NCI-H510A treated with DMSO at 0.1 percent for 48 hours (cell line): Measurements from ENCODE around the gene CRLF1.
"Not testable (repeated sequence)": the region's sequence is repeated elsewhere in the genome, so short reads cannot be mapped to it uniquely, and the experiment has no call there.

Experiments
- DNase-seq: peaks from one replicate; lab custom pipeline; 2025; lab: John Stamatoyannopoulos, UW

The CRLF1 gene

DNA sequence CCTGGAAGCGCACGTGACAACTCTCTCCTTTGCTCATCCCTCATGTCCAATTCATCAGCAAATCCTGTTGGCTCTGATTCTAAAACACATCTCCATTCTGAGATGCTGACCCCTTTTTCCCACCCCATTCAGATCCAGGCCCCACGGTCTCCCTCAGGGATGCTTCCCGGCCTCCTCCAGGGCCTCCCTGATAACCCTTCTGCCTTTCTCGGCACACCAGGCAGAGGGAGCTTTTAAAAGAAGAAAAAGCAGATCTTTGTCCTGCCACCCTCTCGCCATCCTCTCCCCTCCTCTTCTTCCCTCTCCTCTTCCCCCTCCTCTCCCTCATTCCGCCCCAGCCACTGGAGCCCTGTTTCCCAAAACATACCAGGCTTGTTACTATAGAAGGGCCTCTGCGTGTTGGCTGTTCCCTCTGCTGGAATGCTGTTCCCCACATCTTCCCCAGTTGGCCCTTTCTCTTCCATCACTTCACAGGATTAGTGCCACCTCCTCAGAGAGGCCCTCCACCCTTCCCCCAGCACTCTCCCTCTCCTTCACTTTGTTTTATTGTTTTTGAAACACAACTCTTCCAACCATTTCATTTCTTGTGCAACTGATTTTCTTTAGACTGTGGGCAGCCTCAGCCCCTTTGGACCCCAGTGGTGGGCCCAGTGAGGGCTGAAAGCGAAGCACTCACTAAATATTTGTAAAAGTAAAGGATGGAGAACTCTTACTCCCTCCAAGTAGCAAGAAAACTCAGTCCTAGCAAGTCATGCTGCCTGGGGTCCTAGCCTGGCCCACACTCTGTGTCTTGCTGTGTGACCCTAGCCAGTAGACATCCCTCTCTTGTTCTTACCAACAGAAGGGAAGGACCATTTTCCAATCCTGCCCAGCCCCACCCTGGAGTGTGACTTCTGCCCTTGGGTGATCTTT is 2.5 kb upstream of the CRLF1 start:
- no peak for DNase-seq

DNA sequence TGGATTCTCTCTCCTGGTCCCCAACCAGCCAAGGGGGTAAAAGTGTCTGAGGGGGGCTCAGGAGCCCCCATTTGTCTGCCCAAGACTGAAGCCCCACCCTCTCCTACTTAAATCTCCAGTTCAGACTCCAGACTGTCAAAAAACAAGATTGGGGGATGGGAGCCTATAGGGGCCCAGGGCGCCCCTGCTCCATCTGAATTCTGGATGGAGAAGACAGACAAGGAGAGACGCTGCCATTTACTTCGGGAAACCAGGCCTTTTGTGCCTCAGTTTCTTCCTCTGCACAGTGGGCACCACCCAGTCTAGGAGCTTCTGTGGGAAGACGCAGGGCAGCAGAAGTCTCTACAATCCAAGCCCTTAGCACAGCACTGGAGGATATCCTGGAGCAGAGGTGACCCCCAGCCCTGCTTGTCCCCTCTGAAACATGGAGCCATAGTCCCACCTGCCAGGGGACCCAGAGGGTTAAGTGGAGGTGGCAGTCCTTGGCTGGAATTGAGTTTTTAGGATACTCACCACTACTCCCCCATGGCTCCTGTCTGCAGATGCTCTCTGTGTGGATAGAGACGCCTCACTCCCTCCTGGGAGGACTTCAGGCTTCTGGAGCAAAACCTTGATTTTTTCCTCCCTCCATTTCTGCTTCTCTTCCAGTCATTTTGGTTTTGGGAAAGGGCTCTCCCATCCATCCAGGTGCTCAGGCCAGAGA is 1.7 kb upstream of the CRLF1 start:
- DNase-seq, result no peak

DNA sequence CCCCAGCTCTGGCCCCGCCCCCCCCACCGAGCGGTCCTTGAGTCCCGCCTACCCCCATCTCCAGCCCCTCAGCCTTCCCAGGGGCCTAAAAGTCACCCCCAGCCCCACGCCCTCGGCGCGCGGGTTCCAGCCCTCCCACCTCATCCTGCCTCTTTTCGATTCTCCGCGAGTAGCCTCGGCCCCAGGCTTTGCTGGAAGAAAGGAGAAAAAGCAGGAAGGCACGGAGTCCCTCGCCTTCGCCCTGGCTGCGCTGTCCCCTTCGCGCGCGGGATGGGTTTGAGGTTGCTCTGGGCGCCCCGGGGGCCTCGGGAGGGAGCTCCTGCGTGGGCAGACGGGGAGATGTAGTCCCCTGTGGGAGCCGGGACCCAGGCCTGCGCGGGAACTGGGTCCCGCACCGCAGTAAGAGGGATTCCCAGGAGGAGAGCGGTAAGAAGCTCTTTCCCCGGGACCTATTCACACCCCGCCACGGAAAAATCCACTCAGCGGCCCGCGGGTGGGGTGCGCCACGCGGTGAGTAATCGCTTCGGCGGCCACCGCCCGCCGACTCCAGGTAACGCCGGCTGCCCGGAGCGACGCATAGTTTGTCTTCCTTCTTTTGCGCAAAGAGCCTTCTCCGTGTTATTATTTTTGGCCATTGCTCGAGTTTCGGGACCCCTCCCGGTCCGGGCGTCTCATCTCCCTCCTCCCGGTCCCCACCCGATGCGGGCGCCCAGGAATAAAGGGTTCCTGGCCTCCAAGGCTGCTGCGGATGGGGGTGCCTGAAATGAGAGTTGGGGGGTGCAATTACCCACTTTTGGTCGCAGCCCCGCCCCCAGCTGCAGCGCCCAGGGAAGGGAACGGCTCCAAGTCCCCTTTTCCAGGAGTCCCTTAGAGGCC is 865 bp upstream of the CRLF1 start:
- no peak for DNase-seq

DNA sequence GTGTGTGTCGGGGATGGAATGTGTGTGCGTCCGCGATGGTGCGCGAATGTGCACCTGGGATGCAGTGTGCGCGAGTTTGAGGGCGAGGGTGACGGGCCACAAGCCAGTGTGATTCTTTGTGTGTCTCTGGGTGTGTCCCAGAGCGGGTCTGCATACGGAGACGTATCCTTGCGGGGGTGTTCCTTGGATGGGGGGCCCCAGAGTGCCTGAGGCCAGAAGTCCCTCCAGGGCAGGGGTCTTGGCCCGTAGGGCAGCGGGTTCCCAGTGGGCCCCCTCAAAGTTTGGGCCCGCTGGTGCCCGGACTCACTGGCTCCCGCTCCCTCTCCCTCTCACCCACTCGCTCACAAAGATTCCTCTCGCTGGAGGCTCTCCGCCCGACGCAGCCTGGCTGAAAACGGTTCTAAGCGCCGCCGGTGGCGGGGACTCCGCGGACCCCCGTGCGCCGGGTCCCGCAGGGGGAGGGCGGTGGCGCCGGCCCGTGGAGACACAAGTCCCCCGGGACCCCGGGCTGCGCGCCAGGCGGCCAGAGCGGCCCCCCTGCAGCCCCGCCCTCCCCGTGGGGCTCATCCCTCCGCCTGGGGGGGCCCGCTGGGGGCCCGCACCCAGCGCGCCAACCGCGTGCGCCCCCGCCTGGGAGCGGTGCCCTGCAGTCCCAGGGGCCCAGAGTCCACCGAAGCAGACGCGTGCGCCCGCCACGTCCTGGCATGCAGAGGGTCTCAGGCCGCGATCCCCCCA is 886 bp downstream of the CRLF1 start:
- DNase-seq, result no peak

DNA sequence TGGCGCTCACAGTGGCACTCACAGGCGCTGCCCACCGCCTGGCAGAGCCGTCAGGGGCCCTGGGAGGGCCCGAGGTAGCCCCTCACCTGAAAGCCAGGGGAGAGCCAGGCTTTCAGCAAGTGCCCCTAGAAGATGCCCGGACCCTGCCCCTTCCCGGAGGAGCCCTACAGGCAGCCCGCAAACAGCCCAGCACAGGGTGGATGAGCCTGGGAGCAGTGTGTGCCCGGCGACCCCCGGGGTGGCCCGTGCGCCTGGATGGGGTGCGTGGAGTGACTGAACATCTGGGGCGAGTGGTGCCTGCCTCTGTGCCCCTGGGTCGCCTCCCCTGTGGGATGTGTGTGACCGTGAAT is 1.4 kb downstream of the CRLF1 start:
- no peak for DNase-seq

DNA sequence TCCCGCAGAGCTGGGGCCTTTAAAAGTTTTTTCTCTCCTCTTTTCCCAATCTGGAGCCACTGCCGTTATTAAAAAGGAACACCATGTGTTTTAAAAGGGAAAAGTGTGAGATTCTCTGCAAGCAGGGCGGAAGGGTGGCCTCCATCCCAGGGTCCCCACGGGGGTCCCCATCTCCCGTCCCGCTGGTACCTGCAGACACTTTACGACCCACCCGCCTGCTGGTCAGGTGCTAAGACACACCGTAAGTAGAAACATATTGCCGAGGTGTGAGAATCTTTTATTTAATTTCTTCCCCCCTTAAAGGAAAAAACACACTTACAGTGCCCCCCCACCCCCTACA is 1.8 kb downstream of the CRLF1 start:
- no peak for DNase-seq

DNA sequence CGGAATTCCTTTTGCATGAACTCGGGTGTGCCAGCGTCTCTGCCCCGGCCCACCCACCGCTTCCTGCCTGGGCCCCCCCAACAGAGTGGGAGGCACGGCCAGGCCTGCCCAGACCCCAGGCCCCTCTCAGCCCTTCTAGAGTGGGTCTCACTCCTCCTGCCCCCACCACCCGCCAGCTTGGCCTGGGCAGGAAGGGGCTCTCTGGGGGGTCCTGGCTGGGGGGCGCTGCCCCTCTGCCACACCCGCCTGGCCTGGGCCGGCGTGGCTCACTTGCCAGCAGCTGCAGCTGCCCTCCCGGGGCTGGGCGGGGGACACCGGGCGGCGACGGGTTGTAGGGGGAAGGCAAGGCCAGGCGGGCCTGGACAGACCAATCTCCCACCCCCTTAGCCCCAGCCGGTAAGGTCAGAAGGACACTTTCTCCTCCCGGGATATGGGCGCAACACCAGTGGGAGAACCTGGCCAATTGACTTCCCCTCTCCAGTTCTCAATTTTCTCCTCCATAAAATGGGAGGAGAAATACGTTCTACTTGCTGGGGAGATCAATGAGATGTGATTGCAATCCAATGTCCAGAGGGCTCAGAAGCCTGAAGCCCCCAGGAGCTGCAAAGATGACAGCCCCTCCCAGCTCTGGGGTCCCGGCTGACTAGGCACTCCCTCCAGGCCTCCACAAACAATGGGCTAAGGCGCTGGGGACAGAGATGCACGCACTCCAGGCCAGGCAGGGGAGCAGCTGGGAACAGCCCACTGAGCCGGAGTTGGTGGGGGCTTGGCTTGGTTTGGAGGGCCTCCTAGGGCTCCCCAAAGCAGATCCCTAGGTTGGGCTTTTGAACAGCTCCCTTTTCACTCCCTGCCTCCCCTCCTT is 2.4 kb downstream of the CRLF1 start:
- no peak for DNase-seq

DNA sequence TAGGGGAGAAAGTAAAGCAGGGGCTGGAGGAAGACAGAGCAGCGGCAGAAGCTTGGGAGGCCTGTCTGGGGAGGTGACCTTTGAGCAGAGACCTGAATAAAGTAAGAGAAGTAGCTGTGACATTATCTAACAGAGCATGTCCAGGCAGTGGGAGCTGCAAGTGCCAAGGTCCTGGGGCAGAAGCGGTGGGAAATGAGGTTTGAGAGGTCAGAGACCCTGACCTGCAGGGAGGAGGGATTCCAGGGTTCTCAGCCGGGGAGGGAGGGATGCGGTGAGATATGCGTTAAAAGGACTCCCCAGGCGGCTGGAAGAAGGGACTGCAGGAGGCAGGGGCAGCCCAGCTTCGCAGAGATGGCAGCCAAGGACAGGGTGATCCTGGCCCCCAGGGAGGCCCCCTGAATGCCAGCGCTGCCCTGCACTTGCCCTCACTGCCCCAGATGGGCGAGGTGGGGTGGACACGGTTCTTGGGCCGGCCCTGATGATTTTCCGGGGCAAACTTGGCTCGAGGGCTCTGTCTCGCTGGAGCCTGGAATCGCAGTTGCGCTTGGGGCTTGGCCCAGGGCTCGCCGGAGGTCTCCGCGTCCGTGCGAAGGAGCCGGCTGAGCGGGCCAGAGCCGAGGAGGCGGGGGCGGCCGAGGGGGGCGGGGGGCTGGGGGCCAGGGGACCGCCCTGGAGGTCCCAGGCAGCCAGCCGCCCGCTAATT is 3.2 kb downstream of the CRLF1 start:
- DNase-seq, result peak; percentile 13

DNA sequence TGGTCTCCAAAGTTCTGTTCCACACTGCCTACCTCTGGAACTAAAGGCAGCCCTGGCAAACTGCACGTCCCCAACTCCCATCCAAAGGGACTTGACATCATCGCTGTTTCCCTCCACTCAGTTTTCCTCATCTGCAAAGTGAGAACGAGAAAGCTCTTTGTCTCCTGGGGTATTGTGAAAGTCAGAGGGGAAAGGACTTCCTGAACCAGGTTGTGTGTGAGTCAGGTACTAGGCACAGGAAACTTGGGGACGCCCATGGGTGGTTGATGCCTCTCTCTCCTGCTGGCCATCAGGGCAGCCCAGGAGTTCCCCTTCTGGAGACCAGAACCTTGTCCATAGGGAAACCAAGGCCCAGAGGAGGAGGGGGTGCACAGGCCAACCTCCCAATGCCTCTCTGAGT is 4.7 kb downstream of the CRLF1 start:
- no peak for DNase-seq

DNA sequence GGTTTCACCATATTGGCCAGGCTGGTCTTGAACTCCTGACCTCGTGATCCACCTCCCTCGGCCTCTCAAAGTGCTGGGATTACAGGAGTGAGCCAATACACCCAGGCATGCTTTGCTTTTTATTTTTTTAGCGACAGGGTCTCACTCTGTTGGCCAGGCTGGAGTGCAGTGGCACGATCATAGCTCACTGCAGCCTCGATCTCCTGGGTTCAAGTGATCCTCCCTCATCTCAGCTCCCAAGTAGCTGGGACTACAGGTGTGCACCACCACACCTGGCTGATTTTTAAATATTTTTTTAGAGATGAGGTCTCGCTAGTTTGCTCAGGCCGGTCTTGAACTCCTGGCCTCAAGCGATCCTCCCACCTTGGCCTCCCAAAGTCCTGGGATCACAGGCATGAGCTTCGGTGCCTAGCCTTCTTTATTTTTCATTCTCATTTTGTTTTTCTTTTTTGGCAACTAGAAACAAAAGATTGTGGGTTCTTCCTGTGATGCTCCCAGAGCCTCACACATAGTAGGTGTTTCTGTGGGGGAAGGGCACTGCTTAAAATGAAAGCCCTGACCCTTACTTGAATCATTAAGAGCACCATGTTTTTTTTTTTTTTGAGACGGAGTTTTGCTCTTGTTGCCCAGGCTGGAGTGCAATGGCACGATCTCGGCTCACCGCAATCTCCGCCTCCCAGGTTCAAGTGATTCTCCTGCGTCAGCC is 5.8 kb downstream of the CRLF1 start:
- DNase-seq, result not testable (repeated sequence)

DNA sequence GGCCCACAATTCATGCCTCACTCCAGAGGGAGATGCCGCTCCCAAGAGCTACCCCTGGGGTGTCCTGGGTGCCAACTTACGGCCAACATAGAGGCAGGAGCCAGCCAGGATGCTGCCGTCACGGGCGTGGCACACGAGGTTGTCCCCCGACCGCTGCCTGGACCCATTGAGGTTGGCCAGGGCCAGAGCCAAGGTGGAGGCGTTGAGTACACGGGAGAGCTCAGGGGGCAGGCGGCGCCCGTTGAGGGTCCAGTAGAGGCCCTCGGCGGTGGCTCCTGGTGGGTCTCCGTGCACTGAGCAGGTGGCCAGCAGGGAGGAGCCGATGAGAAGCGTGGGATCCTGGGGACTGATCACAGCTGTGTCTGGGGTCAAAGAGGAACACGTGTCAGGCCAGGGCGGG is 7.1 kb downstream of the CRLF1 start:
- DNase-seq, result no peak

DNA sequence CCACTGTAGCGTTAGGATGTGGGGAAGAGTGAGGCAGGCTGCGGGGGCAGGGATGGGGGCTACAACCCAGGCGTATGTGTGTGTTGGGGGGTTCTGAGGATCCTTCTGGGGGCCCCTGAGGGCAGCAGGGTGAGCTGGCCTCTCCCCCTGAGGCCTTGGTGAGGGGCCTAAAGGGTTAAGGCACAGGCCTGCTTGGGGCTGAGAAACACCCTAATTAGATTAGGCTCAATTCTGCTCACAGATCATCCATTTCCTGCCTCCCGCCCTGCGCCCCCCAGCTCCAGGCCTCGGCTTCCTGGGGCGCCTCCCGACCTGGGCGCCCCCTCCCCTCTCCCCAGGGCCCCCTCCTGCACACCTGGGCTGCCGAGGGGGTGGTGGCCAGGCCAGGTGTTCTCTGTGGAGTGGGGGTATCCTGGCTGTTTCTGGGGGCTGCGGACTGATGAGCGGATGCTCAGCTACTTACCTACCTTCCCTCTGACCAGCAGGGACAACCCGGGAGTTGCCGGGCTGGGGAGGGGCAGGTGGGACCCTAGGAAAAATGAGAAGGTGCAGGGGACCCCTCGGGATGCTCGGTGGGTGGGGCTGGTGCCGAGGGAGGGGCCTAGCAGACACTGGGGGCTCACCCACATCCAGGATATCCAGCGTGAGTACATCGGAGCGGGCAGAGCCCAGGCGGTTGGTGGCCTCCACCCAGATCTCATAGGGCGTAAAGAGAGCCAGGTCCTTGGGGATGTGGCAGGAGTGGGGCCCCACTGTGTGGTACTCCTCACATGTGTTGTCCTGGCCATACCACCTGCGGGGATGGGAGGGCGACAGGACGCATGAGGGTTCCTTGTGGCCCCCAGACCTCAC is 8.6 kb downstream of the CRLF1 start:
- DNase-seq, result no peak

DNA sequence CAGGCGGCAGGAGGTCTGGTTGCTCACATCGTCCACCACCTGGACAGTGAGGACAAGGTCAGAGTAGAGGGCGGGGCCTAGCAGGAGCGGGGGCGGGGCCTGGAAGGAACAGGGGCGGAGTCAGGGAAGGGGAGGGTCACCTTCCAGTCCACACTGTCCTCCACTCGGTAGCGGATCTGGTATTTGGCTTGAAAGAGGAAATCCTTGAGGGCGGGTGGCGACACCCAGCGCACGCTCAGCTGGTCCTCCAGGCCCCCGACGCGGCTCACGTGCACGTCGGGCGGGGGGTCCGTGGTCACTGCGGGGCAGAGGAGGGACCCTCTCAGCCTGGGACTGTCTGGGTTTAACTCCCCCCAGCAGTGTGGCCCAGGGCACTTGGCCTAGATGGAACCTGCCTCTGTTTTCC is 9.8 kb downstream of the CRLF1 start:
- DNase-seq, result no peak

DNA sequence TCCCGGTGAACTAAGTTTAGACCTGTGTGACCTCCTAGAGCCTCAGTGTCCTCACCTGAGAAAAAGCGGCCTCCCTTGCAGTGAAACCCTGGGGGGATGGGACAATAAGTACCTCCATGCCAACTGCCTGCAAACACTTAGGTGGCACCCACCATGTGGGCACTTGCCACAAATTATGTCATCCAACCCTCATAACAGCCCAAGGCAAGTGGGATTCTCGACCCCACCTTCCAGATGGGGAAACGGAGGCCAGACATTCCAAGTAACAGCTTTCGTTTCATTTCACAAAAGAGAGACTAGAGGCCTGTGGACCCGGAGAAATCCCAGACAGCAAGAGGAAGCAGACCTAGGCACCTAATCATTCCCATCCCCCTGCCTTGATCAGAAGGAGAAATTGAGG is 11.1 kb downstream of the CRLF1 start:
- DNase-seq, result no peak

DNA sequence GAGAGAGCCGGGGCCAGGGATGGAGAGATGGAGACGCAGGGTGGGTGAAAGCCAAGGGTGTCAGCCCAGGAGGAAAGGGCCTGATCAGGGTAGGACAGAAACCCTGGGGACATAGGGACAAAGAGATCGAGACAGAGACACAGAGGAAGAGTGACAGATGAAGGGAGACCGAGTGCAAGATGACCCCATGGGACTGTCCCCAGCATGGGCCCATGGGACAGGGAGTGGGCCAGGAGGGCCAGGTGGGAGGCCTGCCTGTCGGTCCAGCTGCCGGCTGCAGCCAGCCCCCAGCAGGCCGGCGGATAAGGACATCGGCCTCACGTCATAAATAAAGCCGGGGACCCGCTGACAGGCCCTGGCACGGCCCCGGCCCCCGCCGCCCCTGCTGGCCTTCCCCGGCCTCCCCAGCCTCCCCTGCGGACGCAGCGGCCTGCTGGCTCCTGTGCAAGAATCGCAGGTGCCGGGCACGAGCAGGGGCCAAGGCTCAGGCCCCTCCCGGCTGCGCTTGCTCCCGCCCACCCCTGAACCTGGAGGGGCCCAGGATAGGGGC is 11.7 kb downstream of the CRLF1 start:
- no peak for DNase-seq

DNA sequence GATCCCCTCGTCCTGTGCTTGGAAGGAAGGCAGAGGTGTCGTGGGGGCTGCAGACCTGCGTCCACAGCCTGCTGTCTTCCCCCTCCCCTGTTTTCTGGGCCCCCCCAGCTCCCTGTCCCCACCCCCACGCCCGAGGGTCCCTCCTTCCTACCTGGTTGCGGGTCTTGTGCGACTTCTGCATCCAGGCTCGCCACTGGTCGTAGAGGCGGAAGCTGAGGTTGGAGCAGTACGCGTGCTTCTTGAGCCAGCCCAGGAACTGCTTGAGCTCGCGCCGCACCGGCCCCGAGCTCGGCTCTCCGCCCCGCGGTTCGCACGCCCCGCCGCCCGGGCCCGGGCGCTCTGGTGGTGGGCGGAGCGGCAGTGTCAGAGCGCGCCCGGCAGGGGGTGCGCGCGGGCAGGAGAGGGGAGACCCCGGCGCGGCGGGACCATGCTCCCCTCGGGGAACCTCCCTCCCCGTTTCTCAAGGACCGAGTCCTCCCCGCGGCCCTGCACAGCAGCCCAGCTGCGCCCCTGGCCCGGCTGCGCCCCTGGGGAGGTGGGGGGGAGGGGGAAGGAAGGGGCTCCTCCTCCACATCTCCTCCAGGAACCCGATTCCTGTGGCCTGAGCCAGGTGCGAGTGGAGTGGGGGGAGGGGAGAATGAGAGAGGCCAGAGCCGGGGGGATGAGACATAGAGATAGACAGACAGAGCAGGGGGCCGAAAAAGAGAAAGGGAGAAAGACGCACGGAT is 12.3 kb downstream of the CRLF1 start:
- peak; percentile 84 for DNase-seq

DNA sequence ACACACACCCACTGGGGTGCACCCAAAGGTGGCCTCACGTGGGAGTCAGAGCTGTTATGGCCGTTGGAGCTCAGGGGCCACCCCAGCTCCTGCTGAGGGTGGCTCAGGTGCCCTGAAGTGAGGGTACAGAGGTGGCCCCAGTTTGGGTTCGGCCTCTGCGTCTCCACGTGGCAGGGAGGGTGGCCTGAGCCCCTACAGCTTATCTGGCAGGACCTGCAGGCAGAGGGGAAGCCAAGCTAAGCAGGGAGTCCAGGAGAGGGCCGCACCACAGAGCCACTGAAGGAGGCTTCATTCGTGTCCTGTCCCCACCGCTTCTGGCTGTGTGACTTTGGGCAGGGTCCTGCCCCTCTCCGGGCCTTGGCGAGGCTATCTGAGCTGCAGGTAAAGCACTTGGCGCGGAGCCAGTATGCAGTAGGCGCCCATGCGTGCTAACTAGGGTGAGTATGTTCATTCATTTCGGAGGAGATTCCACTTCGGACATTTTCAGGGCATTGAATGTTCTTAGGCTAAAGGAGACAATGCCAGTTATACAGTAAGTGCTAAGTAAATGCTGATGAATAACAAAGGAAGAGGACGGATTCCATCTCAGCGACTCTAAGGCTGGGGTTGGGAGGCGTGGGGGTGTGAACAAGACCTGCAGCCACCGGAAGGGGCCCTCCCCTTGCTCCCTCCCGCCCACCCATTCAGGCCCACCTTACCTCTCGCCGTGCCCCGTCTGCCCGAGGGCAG is 13.1 kb downstream of the CRLF1 start:
- peak; percentile 29 for DNase-seq
